Cardiac fibroblast (primary cell): ENCODE results near the gene OR14A16.

Source experiments
- DNase-seq, 2 donors: peaks; one replicate each; pipeline versions ENCODE4 v3.0.0 to v3.0.0-alpha.2; 2010; ENCODE audit warnings: low read depth in 2 of 2
- H3K4me3 ChIP-seq, 2 donors: replicated peaks in 1 of 2; 1 replicate in 1 of 2; 2 replicates in 1 of 2; pipeline ENCODE4 v1.5.1; 2011; ENCODE audit warnings: low read depth in 2 of 2, low read length in 2 of 2, mild to moderate bottlenecking in 2 of 2, moderate library complexity in 1 of 2
- TF ChIP-seq, protein P1 (sequence below): IDR thresholded peaks from one replicate; pipeline ENCODE4 v1.5.1; 2011; ENCODE audit warnings: low read depth, mild to moderate bottlenecking, low read length, inconsistent platforms

OR14A16 gene, protein sequence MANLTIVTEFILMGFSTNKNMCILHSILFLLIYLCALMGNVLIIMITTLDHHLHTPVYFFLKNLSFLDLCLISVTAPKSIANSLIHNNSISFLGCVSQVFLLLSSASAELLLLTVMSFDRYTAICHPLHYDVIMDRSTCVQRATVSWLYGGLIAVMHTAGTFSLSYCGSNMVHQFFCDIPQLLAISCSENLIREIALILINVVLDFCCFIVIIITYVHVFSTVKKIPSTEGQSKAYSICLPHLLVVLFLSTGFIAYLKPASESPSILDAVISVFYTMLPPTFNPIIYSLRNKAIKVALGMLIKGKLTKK

DNA sequence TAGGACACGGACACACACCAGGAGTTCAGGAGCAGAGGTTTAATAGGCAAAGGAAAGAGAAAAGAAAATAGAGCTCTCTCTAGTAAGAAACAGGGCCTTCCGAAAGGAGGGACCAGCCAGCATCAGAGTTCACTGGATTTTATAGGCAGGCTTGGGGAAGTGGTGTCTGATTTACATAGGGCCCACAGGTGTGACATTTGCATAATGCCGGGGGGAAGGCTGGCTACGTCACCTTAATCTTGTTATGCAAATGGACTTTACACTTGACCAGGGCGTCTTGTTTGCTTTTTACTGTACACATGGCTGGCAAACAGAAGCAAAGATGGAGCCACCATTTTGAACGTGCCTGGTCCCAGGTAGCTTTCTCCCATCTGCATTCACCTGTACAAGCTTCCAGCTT is at the start of gene OR14A16:
OR14A16 (minus strand) TSS at position 97 of the 400 bp plus-strand sequence. CDS start 8,390 bp downstream, outside the sequence.
- H3K4me3 ChIP-seq: no peak within 1 kb of the TSS
- DNase-seq: no peak
- TF ChIP-seq, protein P1, sequence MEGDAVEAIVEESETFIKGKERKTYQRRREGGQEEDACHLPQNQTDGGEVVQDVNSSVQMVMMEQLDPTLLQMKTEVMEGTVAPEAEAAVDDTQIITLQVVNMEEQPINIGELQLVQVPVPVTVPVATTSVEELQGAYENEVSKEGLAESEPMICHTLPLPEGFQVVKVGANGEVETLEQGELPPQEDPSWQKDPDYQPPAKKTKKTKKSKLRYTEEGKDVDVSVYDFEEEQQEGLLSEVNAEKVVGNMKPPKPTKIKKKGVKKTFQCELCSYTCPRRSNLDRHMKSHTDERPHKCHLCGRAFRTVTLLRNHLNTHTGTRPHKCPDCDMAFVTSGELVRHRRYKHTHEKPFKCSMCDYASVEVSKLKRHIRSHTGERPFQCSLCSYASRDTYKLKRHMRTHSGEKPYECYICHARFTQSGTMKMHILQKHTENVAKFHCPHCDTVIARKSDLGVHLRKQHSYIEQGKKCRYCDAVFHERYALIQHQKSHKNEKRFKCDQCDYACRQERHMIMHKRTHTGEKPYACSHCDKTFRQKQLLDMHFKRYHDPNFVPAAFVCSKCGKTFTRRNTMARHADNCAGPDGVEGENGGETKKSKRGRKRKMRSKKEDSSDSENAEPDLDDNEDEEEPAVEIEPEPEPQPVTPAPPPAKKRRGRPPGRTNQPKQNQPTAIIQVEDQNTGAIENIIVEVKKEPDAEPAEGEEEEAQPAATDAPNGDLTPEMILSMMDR: no peak

DNA sequence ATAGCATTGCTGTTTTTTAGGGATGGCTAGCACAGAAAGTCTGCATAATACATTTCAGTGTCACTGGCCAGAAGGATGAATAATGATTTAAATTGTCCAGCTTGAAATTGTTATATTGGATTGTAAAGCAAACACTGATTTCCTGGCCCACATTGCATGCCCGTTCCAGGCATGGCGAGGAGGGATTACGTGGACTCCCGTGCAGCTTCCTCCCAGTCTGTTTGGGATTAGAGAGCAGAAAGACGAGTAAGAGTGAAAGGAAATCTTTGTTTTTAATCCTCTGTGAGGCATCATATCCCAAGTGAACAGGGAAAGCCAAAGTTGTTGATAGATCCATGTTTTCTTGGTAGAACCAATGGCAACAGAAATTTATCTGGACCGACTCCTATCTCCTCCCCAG is 41.5 kb upstream of the OR14A16 start:
- no peak for DNase-seq
- TF ChIP-seq, protein P1: no peak
- no peak overlapping the region for H3K4me3 ChIP-seq

DNA sequence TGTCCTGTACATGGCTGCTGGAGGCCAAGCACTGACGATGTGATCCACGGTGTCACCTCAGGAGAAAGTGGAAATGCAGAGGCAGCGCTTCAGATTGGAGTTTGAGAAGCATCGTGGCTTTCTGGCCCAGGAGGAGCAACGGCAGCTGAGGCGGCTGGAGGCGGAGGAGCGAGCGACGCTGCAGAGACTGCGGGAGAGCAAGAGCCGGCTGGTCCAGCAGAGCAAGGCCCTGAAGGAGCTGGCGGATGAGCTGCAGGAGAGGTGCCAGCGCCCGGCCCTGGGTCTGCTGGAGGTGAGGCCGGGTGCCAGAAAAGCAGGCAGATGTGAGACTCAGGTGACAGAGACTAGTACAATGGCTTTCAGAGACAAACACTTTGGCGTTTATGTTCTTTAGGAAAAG is 40.7 kb upstream of the OR14A16 start:
- TF ChIP-seq, protein P1: no peak
- DNase-seq: no peak
- H3K4me3 ChIP-seq: no peak overlapping the region

DNA sequence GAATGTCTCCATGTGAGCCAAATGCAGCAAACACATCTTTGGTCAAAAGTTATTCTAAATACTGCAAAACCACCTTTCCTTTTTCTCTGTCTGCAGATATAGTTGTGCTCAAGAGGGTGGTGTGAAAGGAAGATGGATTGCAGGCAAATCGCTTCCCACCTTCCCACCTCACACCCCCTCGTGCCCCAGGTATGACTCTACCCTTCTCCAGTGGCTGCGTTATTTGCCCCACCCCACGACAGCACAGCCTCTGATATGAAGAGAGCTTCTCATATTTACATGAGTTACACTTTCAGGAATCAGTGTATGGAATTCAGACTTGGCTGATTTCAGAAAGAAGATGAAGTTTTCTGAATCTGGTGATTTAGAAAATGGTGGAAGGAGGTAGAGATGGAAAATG is 38.8 kb upstream of the OR14A16 start:
- TF ChIP-seq, protein P1: no peak
- DNase-seq: no peak
- no peak overlapping the region for H3K4me3 ChIP-seq

DNA sequence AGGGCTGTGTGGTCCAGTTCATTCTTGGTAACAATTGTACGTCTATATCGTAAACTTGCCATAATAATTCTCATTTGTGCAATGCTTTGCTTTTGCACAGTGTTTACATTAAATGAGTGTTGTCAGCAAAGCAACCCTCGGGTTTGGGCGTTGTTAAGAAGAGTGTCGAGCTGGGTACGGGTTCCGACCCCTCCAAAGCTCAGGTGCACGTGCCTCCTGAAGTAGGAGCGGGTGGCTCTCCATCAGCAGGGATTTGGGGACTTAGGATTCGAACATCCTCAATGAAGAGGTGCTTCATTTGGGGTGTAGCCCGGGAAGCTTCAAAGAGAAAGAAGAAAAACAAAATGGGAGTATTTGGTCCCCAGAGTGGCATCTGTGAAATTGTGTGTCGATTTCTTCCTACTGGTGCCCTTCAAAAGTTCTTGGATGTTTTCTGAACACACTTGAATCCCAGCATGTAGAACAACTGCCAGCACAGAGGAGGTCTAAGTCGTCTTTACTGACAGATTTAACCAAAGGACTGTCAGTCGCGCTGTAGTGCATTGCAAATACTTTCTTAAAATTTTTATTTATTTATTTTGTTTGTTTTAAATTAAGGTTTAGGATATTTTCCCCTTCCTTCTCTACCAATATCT is 34.2 kb upstream of the OR14A16 start:
- TF ChIP-seq, protein P1: no peak
- H3K4me3 ChIP-seq: peak overlapping the region; percentile 31 to 57
- peak in 1 of 2 donors; percentile 15 for DNase-seq

DNA sequence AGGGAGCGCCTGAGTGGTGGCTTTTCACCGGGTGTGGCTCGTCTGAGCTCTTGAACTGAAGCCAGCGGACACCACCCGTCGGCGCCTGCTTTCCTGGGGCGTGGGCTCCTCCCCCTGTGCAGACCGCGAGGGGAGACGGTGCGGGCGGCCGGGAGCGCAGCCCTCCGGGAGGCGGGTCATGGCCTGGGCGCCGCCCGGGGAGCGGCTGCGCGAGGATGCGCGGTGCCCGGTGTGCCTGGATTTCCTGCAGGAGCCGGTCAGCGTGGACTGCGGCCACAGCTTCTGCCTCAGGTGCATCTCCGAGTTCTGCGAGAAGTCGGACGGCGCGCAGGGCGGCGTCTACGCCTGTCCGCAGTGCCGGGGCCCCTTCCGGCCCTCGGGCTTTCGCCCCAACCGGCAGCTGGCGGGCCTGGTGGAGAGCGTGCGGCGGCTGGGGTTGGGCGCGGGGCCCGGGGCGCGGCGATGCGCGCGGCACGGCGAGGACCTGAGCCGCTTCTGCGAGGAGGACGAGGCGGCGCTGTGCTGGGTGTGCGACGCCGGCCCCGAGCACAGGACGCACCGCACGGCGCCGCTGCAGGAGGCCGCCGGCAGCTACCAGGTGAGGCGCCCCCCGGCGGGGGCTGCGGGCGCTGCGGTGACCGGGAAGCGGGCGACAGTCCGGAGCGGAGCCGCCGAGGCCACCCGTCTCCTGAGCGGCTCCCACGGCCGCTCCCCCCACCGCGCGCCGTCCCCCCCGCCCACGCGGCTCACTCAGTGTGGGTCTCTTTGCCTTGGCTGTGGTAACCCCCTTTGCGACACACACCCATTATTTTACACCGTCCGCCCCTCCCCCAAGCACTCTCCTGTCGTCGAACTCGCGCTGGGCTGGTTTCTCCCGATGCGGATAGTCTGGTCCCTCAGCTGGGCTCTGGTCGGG is 33.4 kb upstream of the OR14A16 start, which contains the start of gene TRIM58:
TRIM58 (plus strand) TSS at position 119 of the 916 bp plus-strand sequence; CDS start at position 179, 60 bp downstream.
- peak within 1 kb of the TSS; percentile 35 to 57 for H3K4me3 ChIP-seq

More for the DNA sequence above, 33.4 kb upstream of the OR14A16 start, which contains the start of gene TRIM58:
- TF ChIP-seq, protein P1: no peak
- DNase-seq: peak; percentile 16 to 46
